ENCODE measurements around the gene CES4A.

DNA sequence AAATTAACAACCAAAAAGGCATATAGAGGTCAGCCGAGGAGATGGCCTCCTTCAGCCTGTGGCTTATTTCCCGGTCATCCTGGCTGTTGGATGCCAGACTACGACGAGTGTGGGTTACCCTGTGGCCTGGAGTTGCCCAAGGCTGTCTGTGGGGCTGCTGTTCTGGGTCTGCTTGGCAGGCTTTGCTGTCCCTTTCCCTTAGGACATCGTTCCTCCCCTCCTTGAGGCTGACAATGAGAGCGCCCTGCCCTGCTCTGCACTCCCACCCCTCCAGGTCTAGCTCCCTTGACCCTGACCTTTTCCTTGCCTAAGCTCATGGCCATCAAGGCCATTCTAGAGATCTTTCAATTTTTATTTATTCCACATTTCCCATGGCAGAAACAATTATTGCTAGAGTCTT, 38.7 kb downstream of the CES4A start:
- TF ChIP-seq SMAD3 (CRISPR knock-in tag; IDR thresholded peaks at IDR 0.05; ENCODE audit: borderline replicate concordance) = no peak
- TF ChIP-seq TP53 (CRISPR knock-in tag; IDR thresholded peaks at IDR 0.05) = no peak
- TF ChIP-seq, protein P1, sequence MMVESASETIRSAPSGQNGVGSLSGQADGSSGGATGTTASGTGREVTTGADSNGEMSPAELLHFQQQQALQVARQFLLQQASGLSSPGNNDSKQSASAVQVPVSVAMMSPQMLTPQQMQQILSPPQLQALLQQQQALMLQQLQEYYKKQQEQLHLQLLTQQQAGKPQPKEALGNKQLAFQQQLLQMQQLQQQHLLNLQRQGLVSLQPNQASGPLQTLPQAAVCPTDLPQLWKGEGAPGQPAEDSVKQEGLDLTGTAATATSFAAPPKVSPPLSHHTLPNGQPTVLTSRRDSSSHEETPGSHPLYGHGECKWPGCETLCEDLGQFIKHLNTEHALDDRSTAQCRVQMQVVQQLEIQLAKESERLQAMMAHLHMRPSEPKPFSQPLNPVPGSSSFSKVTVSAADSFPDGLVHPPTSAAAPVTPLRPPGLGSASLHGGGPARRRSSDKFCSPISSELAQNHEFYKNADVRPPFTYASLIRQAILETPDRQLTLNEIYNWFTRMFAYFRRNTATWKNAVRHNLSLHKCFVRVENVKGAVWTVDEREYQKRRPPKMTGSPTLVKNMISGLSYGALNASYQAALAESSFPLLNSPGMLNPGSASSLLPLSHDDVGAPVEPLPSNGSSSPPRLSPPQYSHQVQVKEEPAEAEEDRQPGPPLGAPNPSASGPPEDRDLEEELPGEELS (CRISPR knock-in tag; IDR thresholded peaks at IDR 0.05) = no peak
- TF ChIP-seq, protein P2, sequence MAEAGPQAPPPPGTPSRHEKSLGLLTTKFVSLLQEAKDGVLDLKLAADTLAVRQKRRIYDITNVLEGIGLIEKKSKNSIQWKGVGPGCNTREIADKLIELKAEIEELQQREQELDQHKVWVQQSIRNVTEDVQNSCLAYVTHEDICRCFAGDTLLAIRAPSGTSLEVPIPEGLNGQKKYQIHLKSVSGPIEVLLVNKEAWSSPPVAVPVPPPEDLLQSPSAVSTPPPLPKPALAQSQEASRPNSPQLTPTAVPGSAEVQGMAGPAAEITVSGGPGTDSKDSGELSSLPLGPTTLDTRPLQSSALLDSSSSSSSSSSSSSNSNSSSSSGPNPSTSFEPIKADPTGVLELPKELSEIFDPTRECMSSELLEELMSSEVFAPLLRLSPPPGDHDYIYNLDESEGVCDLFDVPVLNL (CRISPR knock-in tag; IDR thresholded peaks at IDR 0.05; ENCODE audit: borderline replicate concordance, low read depth) = no peak
- TF ChIP-seq, protein P3, sequence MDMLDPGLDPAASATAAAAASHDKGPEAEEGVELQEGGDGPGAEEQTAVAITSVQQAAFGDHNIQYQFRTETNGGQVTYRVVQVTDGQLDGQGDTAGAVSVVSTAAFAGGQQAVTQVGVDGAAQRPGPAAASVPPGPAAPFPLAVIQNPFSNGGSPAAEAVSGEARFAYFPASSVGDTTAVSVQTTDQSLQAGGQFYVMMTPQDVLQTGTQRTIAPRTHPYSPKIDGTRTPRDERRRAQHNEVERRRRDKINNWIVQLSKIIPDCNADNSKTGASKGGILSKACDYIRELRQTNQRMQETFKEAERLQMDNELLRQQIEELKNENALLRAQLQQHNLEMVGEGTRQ (CRISPR knock-in tag; IDR thresholded peaks at IDR 0.05) = no peak
- TF ChIP-seq, protein P4, sequence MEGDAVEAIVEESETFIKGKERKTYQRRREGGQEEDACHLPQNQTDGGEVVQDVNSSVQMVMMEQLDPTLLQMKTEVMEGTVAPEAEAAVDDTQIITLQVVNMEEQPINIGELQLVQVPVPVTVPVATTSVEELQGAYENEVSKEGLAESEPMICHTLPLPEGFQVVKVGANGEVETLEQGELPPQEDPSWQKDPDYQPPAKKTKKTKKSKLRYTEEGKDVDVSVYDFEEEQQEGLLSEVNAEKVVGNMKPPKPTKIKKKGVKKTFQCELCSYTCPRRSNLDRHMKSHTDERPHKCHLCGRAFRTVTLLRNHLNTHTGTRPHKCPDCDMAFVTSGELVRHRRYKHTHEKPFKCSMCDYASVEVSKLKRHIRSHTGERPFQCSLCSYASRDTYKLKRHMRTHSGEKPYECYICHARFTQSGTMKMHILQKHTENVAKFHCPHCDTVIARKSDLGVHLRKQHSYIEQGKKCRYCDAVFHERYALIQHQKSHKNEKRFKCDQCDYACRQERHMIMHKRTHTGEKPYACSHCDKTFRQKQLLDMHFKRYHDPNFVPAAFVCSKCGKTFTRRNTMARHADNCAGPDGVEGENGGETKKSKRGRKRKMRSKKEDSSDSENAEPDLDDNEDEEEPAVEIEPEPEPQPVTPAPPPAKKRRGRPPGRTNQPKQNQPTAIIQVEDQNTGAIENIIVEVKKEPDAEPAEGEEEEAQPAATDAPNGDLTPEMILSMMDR (IDR thresholded peaks at IDR 0.05) = no peak
- TF ChIP-seq, protein P5, sequence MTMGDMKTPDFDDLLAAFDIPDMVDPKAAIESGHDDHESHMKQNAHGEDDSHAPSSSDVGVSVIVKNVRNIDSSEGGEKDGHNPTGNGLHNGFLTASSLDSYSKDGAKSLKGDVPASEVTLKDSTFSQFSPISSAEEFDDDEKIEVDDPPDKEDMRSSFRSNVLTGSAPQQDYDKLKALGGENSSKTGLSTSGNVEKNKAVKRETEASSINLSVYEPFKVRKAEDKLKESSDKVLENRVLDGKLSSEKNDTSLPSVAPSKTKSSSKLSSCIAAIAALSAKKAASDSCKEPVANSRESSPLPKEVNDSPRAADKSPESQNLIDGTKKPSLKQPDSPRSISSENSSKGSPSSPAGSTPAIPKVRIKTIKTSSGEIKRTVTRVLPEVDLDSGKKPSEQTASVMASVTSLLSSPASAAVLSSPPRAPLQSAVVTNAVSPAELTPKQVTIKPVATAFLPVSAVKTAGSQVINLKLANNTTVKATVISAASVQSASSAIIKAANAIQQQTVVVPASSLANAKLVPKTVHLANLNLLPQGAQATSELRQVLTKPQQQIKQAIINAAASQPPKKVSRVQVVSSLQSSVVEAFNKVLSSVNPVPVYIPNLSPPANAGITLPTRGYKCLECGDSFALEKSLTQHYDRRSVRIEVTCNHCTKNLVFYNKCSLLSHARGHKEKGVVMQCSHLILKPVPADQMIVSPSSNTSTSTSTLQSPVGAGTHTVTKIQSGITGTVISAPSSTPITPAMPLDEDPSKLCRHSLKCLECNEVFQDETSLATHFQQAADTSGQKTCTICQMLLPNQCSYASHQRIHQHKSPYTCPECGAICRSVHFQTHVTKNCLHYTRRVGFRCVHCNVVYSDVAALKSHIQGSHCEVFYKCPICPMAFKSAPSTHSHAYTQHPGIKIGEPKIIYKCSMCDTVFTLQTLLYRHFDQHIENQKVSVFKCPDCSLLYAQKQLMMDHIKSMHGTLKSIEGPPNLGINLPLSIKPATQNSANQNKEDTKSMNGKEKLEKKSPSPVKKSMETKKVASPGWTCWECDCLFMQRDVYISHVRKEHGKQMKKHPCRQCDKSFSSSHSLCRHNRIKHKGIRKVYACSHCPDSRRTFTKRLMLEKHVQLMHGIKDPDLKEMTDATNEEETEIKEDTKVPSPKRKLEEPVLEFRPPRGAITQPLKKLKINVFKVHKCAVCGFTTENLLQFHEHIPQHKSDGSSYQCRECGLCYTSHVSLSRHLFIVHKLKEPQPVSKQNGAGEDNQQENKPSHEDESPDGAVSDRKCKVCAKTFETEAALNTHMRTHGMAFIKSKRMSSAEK (CRISPR knock-in tag; IDR thresholded peaks at IDR 0.05; ENCODE audit: borderline replicate concordance) = no peak
- no peak for TF ChIP-seq FOXP1 (CRISPR knock-in tag; IDR thresholded peaks at IDR 0.05; ENCODE audit: borderline replicate concordance)
- TF ChIP-seq NR2C2 (CRISPR knock-in tag; IDR thresholded peaks at IDR 0.05) = no peak
- TF ChIP-seq ATF1 (CRISPR knock-in tag; IDR thresholded peaks at IDR 0.05) = no peak
- TF ChIP-seq, protein P6, sequence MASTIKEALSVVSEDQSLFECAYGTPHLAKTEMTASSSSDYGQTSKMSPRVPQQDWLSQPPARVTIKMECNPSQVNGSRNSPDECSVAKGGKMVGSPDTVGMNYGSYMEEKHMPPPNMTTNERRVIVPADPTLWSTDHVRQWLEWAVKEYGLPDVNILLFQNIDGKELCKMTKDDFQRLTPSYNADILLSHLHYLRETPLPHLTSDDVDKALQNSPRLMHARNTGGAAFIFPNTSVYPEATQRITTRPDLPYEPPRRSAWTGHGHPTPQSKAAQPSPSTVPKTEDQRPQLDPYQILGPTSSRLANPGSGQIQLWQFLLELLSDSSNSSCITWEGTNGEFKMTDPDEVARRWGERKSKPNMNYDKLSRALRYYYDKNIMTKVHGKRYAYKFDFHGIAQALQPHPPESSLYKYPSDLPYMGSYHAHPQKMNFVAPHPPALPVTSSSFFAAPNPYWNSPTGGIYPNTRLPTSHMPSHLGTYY (CRISPR knock-in tag; IDR thresholded peaks at IDR 0.05) = no peak
- TF ChIP-seq ELF4 (CRISPR knock-in tag; IDR thresholded peaks at IDR 0.05; ENCODE audit: low read depth) = no peak
- TF ChIP-seq ZNF396 (CRISPR knock-in tag; IDR thresholded peaks at IDR 0.05; ENCODE audit: borderline replicate concordance) = no peak

All from WTC11 (cell line).